Astrocyte of the cerebellum (primary cell): Measurements from ENCODE around the gene COPZ1.
A peak's percentile ranks its signal among the peaks of the same experiment; 100 is the strongest.

Experiments used
- DNase-seq: peaks from one replicate; pipeline ENCODE4 v3.0.0-alpha.2; 2011; ENCODE audit warnings: low read depth
- H3K4me3 ChIP-seq: 2 replicates; pipeline ENCODE4 v1.5.1; 2011; ENCODE audit warnings: mild to moderate bottlenecking, low read depth, low read length, moderate library complexity
- CTCF ChIP-seq: IDR thresholded peaks from 2 replicates; pipeline ENCODE4 v1.5.1; 2012; ENCODE audit warnings: low read length, low read depth, moderate library complexity, mild to moderate bottlenecking; ENCODE audit errors: missing control alignments
- in situ Hi-C: cut with HindIII; loops from 2 replicates; pipeline ENCODE4 v1.10.0; 2017; ENCODE audit warnings: low sequenced_read_pairs

The COPZ1 gene

GRCh38 chr12:54389134-54389508 is 64.2 kb downstream of the COPZ1 start:
- H3K4me3 ChIP-seq: no peak overlapping the region
- in situ Hi-C loops: no loop called here
- no peak for TF ChIP-seq CTCF
- DNase-seq: no peak

- in situ Hi-C loops: no loop called here
- no peak for DNase-seq
- no peak for TF ChIP-seq CTCF
- no peak overlapping the region for H3K4me3 ChIP-seq
Observed at GRCh38 chr12:54389607-54390175, 64.8 kb downstream of the COPZ1 start.

- H3K4me3 ChIP-seq: no peak overlapping the region
- no peak for DNase-seq
- in situ Hi-C loops: no loop called here
- TF ChIP-seq CTCF: no peak
Observed at GRCh38 chr12:54390176-54390667, 65.3 kb downstream of the COPZ1 start.

- peak; percentile 9 for TF ChIP-seq CTCF
- no peak for DNase-seq
- peak overlapping the region; percentile 38 for H3K4me3 ChIP-seq
- in situ Hi-C loops: no loop called here
Observed at GRCh38 chr12:54390668-54391551, 66.0 kb downstream of the COPZ1 start.

- DNase-seq: no peak
- no peak for TF ChIP-seq CTCF
- in situ Hi-C loops: no loop called here
- H3K4me3 ChIP-seq: no peak overlapping the region
Observed at GRCh38 chr12:54392485-54393206, 67.7 kb downstream of the COPZ1 start.

- no peak for DNase-seq
- in situ Hi-C loops: no loop called here
- no peak for TF ChIP-seq CTCF
- no peak overlapping the region for H3K4me3 ChIP-seq
Observed at GRCh38 chr12:54393207-54393609, 68.3 kb downstream of the COPZ1 start.
